Bronchial epithelial cell (primary cell): ENCODE measurements around the gene RAB6B. TPM values are rescaled to one million over a fixed set of nuclear protein-coding genes. Genes with fewer than 3 reads are reported as not detected.

Source experiments
- DNase-seq: peaks from one replicate; pipeline ENCODE4 v3.0.0-alpha.2; 2010; ENCODE audit warnings: low read depth
- FAIRE-seq: peaks from 2 replicates; lab custom pipeline; 2011; peaks lifted over from hg19 to GRCh38; lab: Jason Lieb, UNC
- H3K27me3 ChIP-seq: 2 replicates; pipeline ENCODE4 v1.5.1; 2011; ENCODE audit warnings: low read length; ENCODE audit not compliant: control insufficient read depth, insufficient read depth
- H3K36me3 ChIP-seq: 2 replicates; pipeline ENCODE4 v1.5.1; 2011; ENCODE audit warnings: low read length; ENCODE audit not compliant: control insufficient read depth, insufficient read depth
- H3K4me3 ChIP-seq: 2 replicates; pipeline ENCODE4 v1.5.1; 2011; ENCODE audit warnings: mild to moderate bottlenecking, low read depth, low read length, control low read depth
- CTCF ChIP-seq: IDR thresholded peaks from 2 replicates; pipeline ENCODE4 v1.5.1; 2011; ENCODE audit warnings: mild to moderate bottlenecking, moderate library complexity, low read length, control low read depth, inconsistent platforms; ENCODE audit not compliant: insufficient read depth, severe bottlenecking
- total RNA-seq: library from RNA; depleted of rRNA; stranded (reverse); fragments of >200 nt; gene quantifications from 2 replicates; pipeline ENCODE4 v1.2.1, GENCODE V29; 2014

Gene RAB6B
- total RNA-seq, 1 donor from 2014 or later, result under 0.01 TPM

- H3K27me3 ChIP-seq, result peaks cover 2% of the 10 kb centered on the region
- no peaks in the 10 kb centered on the region for H3K36me3 ChIP-seq
- no peak overlapping the region for H3K4me3 ChIP-seq
- no peak for TF ChIP-seq CTCF
- no peak for DNase-seq
- no peak for FAIRE-seq
Observed at GRCh38 chr3:133886031-133886722, 9.5 kb downstream of the RAB6B start.

GRCh38 chr3:133884887-133885711 lies 10.6 kb downstream of the RAB6B start:
- Histone ChIP-seq H3K36me3 (no peaks in the 10 kb centered on the region), H3K4me3 (no peak overlapping the region), H3K27me3 (peaks cover 2% of the 10 kb centered on the region)
- no peak for TF ChIP-seq CTCF
- FAIRE-seq (no peak), DNase-seq (no peak)

- Histone ChIP-seq H3K36me3 (no peaks in the 10 kb centered on the region), H3K27me3 (peaks cover 3% of the 10 kb centered on the region), H3K4me3 (no peak overlapping the region)
- FAIRE-seq (no peak), DNase-seq (no peak)
- no peak for TF ChIP-seq CTCF
Observed at GRCh38 chr3:133884054-133884886, 11.4 kb downstream of the RAB6B start.

- FAIRE-seq, result no peak
- no peak overlapping the region for H3K4me3 ChIP-seq
- H3K27me3 ChIP-seq, result peaks cover 4% of the 10 kb centered on the region
- no peak for DNase-seq
- no peak for TF ChIP-seq CTCF
- H3K36me3 ChIP-seq, result no peaks in the 10 kb centered on the region
Observed at GRCh38 chr3:133883641-133884040, 12.0 kb downstream of the RAB6B start.

- FAIRE-seq, result no peak
- Histone ChIP-seq H3K27me3 (peaks cover 4% of the 10 kb centered on the region), H3K36me3 (no peaks in the 10 kb centered on the region), H3K4me3 (no peak overlapping the region)
- TF ChIP-seq CTCF, result no peak
- DNase-seq, result no peak
Observed at GRCh38 chr3:133882986-133883586, 12.6 kb downstream of the RAB6B start.
